Measurements from ENCODE around the gene ELF2. TPM values are rescaled to one million over a fixed set of nuclear protein-coding genes. Genes with fewer than 3 reads are reported as not detected.

The ELF2 gene
- polyA plus RNA-seq, 1 experiment, result 40.4 TPM

DNA sequence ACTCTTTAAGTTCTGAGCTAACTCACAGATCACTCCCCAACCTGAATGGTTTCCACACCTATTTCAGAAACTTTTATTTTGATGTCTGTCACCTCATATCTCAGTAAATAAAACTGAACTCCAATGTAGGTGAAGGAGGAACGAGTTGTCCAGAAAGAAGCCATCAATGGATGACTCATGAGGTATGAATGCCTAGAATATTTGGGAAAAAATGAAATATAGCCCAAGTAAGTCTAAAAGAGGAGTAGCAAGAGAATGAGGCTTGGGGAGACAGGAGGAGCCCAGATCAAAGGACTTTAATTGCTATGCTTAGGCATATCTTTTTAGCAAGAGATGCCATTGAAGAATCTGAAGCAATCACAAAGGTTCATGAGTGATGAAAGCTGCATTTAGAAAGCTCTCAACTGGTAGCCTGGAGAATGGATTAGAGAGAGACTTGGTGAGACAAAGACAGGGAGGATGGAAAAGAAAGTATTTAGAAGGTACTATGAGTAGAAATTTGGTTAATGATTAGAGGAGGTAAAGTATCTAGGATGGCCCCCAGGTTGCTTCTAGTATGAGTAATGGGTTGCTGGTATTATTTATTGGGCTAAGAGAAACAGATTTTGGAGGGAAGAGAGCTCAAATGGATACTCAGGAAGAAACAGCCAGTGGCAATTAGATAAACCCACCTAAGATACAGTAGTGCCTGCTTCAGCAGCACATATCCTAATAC, 122.1 kb downstream of the ELF2 start:
- no peak for DNase-seq (ENCODE audit: low read depth, low spot score)
- ChIA-PET POLR2A (no interaction called here), CTCF (interaction anchor here (2.1 kb wide), 1 partner anchor 24 kb away, joined by 10 read pairs; no protein-coding TSS in a partner anchor)
- Histone ChIP-seq H3K27ac (ENCODE audit: low read depth, low read length) (no peak overlapping the region), H3K4me3 (ENCODE audit: low read depth, low read length) (no peak overlapping the region), H3K9me3 (ENCODE audit: control insufficient read depth, insufficient read depth, low read length) (no peaks in the 10 kb centered on the region), H3K27me3 (ENCODE audit: control insufficient read depth, insufficient read depth, low read length) (no peaks in the 10 kb centered on the region)
- TF ChIP-seq, protein P1, sequence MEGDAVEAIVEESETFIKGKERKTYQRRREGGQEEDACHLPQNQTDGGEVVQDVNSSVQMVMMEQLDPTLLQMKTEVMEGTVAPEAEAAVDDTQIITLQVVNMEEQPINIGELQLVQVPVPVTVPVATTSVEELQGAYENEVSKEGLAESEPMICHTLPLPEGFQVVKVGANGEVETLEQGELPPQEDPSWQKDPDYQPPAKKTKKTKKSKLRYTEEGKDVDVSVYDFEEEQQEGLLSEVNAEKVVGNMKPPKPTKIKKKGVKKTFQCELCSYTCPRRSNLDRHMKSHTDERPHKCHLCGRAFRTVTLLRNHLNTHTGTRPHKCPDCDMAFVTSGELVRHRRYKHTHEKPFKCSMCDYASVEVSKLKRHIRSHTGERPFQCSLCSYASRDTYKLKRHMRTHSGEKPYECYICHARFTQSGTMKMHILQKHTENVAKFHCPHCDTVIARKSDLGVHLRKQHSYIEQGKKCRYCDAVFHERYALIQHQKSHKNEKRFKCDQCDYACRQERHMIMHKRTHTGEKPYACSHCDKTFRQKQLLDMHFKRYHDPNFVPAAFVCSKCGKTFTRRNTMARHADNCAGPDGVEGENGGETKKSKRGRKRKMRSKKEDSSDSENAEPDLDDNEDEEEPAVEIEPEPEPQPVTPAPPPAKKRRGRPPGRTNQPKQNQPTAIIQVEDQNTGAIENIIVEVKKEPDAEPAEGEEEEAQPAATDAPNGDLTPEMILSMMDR (IDR thresholded peaks at IDR 0.05; ENCODE audit: low read depth, low read length), result no peak

DNA sequence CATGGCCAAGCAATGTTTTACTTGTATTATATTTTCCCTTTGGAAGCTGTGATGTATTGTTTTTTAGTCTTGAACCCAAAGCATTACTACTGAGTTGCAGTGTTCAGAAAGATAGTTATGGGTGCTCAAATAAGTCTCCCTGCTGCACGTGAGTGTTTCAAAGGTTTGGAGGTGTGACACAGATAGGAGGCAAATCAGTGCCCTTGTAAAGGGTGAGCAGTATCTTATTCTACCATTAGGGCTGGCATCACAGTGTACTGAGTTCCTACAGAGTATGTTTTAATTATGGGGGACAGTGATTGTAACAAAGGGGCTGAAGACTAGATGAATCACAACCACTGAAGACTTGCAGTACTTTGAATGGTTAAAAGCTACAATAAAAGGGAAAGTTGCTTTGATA, 123.1 kb downstream of the ELF2 start:
- DNase-seq (ENCODE audit: low read depth, low spot score), result no peak
- CTCF ChIA-PET, result interaction anchor here (2.1 kb wide), 1 partner anchor 23 kb away, joined by 10 read pairs; no protein-coding TSS in a partner anchor
- POLR2A ChIA-PET, result no interaction called here
- H3K9me3 ChIP-seq (ENCODE audit: control insufficient read depth, insufficient read depth, low read length), result no peaks in the 10 kb centered on the region
- TF ChIP-seq, protein P1 (IDR thresholded peaks at IDR 0.05; ENCODE audit: low read depth, low read length), result no peak
- no peaks in the 10 kb centered on the region for H3K27me3 ChIP-seq (ENCODE audit: control insufficient read depth, insufficient read depth, low read length)
- no peak overlapping the region for H3K27ac ChIP-seq (ENCODE audit: low read depth, low read length)
- no peak overlapping the region for H3K4me3 ChIP-seq (ENCODE audit: low read depth, low read length)

DNA sequence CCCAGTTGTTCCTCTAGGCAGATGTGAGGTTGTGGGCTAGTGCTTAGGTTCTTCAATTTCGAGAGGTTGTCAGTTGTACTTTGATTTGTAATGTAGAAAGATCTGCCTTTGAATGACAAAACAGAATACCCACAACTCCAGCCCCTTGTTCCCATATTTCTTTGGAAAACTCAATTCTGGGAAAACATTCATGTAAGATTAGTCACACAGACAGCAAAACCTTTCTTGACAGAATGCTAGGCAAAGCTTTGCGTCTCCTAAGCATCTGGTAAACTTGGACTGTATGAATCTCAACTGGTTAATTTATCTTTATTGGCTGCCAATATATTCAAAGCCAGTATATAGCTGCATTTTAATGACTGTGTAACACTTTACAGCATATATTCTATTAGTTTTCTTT, 126.6 kb downstream of the ELF2 start:
- no peak for DNase-seq (ENCODE audit: low read depth, low spot score)
- ChIA-PET POLR2A (no interaction called here), CTCF (interaction anchor here (0.6 to 1.2 kb wide), 3 partner anchors 17 to 462 kb away, joined by 3 to 4 read pairs (median 4); no protein-coding TSS in a partner anchor)
- Histone ChIP-seq H3K27ac (ENCODE audit: low read depth, low read length) (no peak overlapping the region), H3K27me3 (ENCODE audit: control insufficient read depth, insufficient read depth, low read length) (no peaks in the 10 kb centered on the region), H3K9me3 (ENCODE audit: control insufficient read depth, insufficient read depth, low read length) (no peaks in the 10 kb centered on the region), H3K4me3 (ENCODE audit: low read depth, low read length) (no peak overlapping the region)
- TF ChIP-seq, protein P1 (IDR thresholded peaks at IDR 0.05; ENCODE audit: low read depth, low read length), result no peak

DNA sequence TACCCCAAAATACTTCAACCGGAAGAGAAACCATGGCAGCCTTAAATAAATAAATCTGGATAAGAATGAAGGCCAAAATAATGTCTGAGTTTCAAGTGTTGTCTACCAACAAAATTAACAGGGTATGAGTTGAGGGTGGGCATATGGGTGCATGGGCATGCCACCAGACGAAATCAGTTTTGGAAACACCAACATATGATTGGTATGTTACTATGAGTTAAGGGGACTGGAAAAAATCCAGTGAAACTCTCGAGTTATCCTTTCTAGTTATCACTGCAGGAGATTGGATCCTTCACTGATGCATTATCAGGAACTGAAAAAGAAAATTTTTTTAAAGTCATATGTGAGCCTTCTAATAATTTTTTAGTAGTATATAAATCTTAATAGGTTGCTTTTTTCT, 129.0 kb downstream of the ELF2 start:
- Histone ChIP-seq H3K9me3 (ENCODE audit: control insufficient read depth, insufficient read depth, low read length) (no peaks in the 10 kb centered on the region), H3K27ac (ENCODE audit: low read depth, low read length) (no peak overlapping the region), H3K27me3 (ENCODE audit: control insufficient read depth, insufficient read depth, low read length) (no peaks in the 10 kb centered on the region), H3K4me3 (ENCODE audit: low read depth, low read length) (no peak overlapping the region)
- TF ChIP-seq, protein P1 (IDR thresholded peaks at IDR 0.05; ENCODE audit: low read depth, low read length), result no peak
- ChIA-PET POLR2A (no interaction called here), CTCF (interaction anchor here (2.6 kb wide), 1 partner anchor 18 kb away, joined by 12 read pairs; no protein-coding TSS in a partner anchor)
- DNase-seq (ENCODE audit: low read depth, low spot score), result no peak

DNA sequence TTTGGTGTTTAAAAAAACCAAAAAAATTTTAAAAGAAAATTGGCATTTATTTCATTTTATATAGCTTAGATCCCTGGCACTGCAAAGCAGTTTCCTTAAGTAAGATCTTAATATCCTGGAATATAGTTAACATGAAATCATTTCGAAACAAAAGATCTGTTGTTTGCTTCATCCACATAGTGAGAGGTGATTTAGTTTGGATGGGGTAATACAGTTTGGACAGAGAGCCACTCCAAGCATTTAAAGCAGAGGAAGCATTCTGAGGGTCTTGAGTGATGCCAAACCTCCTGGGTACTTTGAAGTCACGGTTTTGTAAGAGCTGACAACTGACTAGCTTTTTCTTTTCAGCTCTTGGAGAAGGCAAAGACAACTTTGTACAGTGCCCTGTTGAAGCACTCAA, 132.7 kb downstream of the ELF2 start:
- Histone ChIP-seq H3K4me3 (ENCODE audit: low read depth, low read length) (no peak overlapping the region), H3K27me3 (ENCODE audit: control insufficient read depth, insufficient read depth, low read length) (no peaks in the 10 kb centered on the region), H3K27ac (ENCODE audit: low read depth, low read length) (no peak overlapping the region), H3K9me3 (ENCODE audit: control insufficient read depth, insufficient read depth, low read length) (no peaks in the 10 kb centered on the region; the same call in 1 of the 2 replicates)
- TF ChIP-seq, protein P1 (IDR thresholded peaks at IDR 0.05; ENCODE audit: low read depth, low read length), result no peak
- no peak for DNase-seq (ENCODE audit: low read depth, low spot score)
- POLR2A ChIA-PET, result interaction anchor here (0.6 kb wide), 1 partner anchor 11 kb away, joined by 4 read pairs; no protein-coding TSS in a partner anchor
- CTCF ChIA-PET, result interaction anchor here (0.6 to 3.5 kb wide), 3 partner anchors 13 to 56 kb away, joined by 3 to 39 read pairs (median 4); no protein-coding TSS in a partner anchor
